ENCODE measurements around the gene TIGD1.

DNA sequence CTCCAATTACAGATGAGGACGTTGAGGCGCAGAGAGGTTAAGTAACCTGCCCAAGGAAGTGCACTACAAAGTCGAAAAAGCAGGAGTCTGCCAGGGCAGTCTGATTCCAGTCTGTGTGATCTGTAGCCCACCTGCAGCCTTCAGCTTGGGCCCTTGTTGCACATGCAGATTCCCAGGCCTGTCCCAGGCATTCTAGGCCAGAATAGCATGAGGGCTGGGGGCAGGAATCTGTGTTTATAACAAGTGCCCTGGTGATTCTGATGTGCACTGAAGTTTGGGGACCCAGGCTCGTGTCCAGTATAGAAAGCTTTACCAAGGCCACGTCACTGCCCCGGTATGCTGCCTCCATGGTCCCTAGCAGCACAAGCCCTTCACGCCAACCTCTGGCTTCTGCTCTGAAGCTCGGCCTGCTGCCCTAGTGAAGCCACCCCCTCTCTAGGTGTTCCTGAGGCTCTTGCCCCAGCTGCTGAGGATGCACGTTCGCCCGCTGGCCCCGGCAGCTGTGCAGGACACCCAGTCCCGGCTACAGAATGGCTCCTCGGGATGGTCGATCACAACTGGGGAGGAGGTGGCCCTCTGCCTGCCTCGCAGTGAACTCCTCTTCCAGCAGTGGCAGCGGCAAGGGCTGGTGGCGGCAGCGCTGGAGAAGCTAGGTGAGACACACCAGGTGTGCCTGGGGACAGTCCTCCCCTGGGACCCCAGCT is 6.3 kb downstream of the TIGD1 start:
- TF ChIP-seq EZH2 (IDR thresholded peaks at IDR 0.05) (no peak), POLR2AphosphoS5 (IDR thresholded peaks at IDR 0.05; ENCODE audit: borderline replicate concordance, low read depth, low read length) (no peak)
